ENCODE data around the gene ATP6V0A1. TPM values are rescaled to one million over a fixed set of nuclear protein-coding genes. Genes with fewer than 3 reads are reported as not detected.
A peak's percentile ranks its signal among the peaks of the same experiment; 100 is the strongest.

ATP6V0A1 gene
- total and polyA plus RNA-seq, 2 of the 4 experiments (the other 2 are of a cell fraction): 18.8 to 34.0 TPM

GRCh38 chr17:42514279-42514678 lies 55.6 kb downstream of the ATP6V0A1 start:
- no peak for ATAC-seq (ENCODE audit: low read depth)
- H4K8ac ChIP-seq (ENCODE audit: low read depth in 2 of 2, low read length in 2 of 2): no peak overlapping the region; a peak in 1 of 4 replicates
- intact Hi-C loops (cut with micrococcal nuclease) (no loop called here), in situ Hi-C loops (cut with MboI; ENCODE audit: low sequenced_read_pairs) (no loop called here), dilution Hi-C loops (cut with HindIII; ENCODE audit: low sequenced_read_pairs, unreplicated experiment) (no loop called here)
- POLR2A ChIA-PET (ENCODE audit: unreplicated experiment): no interaction called here
- H4K91ac ChIP-seq (ENCODE audit: insufficient read depth, low read depth, low read length): peak overlapping the region; percentile 78; the same call in 1 of the 2 replicates
- H3K4me3 ChIP-seq (ENCODE audit: insufficient read depth, low read depth, low read length): no peak overlapping the region
- TF ChIP-seq RAD21 (IDR thresholded peaks at IDR 0.05; ENCODE audit: low read length): no peak
- TF ChIP-seq POLR2A (IDR thresholded peaks at IDR 0.05; ENCODE audit: low read depth, low read length): no peak
- no peak for TF ChIP-seq CEBPB (IDR thresholded peaks at IDR 0.05; ENCODE audit: low read depth, low read length)
- TF ChIP-seq RCOR1 (IDR thresholded peaks at IDR 0.05; ENCODE audit: insufficient replicate concordance, low read length): no peak
- TF ChIP-seq, protein P1, sequence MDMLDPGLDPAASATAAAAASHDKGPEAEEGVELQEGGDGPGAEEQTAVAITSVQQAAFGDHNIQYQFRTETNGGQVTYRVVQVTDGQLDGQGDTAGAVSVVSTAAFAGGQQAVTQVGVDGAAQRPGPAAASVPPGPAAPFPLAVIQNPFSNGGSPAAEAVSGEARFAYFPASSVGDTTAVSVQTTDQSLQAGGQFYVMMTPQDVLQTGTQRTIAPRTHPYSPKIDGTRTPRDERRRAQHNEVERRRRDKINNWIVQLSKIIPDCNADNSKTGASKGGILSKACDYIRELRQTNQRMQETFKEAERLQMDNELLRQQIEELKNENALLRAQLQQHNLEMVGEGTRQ (IDR thresholded peaks at IDR 0.05; ENCODE audit: low read depth, low read length): no peak
- TF ChIP-seq RFX5 (IDR thresholded peaks at IDR 0.05; ENCODE audit: low read depth, low read length): no peak
- no peak overlapping the region for H3K4me2 ChIP-seq (ENCODE audit: low read depth, low read length)
- no peak overlapping the region for H3K9ac ChIP-seq (ENCODE audit: low read depth, low read length)
- H4K5ac ChIP-seq (ENCODE audit: low read depth, low read length): peak overlapping the region; percentile 25; the same call in 1 of the 2 replicates
- H3K18ac ChIP-seq (ENCODE audit: low read depth, low read length): peak overlapping the region; percentile 92; the same call in 1 of the 2 replicates
- peaks cover 29% of the 10 kb centered on the region for H3K9me1 ChIP-seq (ENCODE audit: insufficient read depth, low read length)
- H2AFZ ChIP-seq (replicated peaks; ENCODE audit: low read length, poor library complexity): no peak overlapping the region
- no peak overlapping the region for H2AK9ac ChIP-seq (replicated peaks; ENCODE audit: low read depth, low read length, poor library complexity)
- H3K23ac ChIP-seq (ENCODE audit: low read depth, low read length): no peak overlapping the region
- H3K27me3 ChIP-seq (ENCODE audit: control insufficient read depth, insufficient read depth, low read length): no peaks in the 10 kb centered on the region
- H2AK5ac ChIP-seq (ENCODE audit: low read depth, low read length): peak overlapping the region; percentile 81
- peak overlapping the region; percentile 59 for H2BK120ac ChIP-seq (ENCODE audit: low read depth, low read length)
- CTCF ChIA-PET: no interaction called here
- peaks cover 0 to 41% of the 10 kb centered on the region in 2 experiments; a peak in 2 of 4 replicates for H3K79me1 ChIP-seq (ENCODE audit: low read depth in 1 of 2, low read length in 2 of 2)
- H4K20me1 ChIP-seq (ENCODE audit: insufficient read depth, low read length): no peaks in the 10 kb centered on the region
- peak overlapping the region; percentile 12; the same call in 1 of the 2 replicates for H2BK20ac ChIP-seq (ENCODE audit: low read depth, low read length)
- H2BK5ac ChIP-seq (ENCODE audit: low read depth, low read length, poor library complexity, severe bottlenecking): no peak overlapping the region
- peak overlapping the region; percentile 78 for H3K4ac ChIP-seq (ENCODE audit: low read depth, low read length)
- H3K56ac ChIP-seq (ENCODE audit: extremely low read depth, insufficient read depth, low read length): no peak overlapping the region
- WGBS, 2 experiments (ENCODE audit: extremely low coverage in 2 of 2, insufficient read length in 1 of 2): 100% methylated on average over 2 of the region's 11 CpGs; no CpG with 5 or more reads in 1 of the 2 experiments
- H2BK15ac ChIP-seq (ENCODE audit: low read depth, low read length): no peak overlapping the region
- H3K4me1 ChIP-seq (ENCODE audit: control insufficient read depth, insufficient read depth, low read length): peaks cover 50% of the 10 kb centered on the region
- no peak for DNase-seq
- peak overlapping the region; percentile 94; the same call in 1 of the 2 replicates for H3K27ac ChIP-seq (ENCODE audit: insufficient read depth, low read length)
- peaks cover 9% of the 10 kb centered on the region for H3K36me3 ChIP-seq (ENCODE audit: control insufficient read depth, insufficient read depth, low read length)
- BruUV-seq (replicated peaks): no TSS peak
- no peaks in the 10 kb centered on the region for H3K9me3 ChIP-seq (ENCODE audit: control insufficient read depth, insufficient read depth, low read length)
- peak overlapping the region; percentile 21; the same call in 1 of the 2 replicates for H3K14ac ChIP-seq (replicated peaks; ENCODE audit: low read depth, low read length)

Measured in IMR-90 (cell line).